ENCODE measurements around the gene DRD5. TPM values are rescaled to one million over a fixed set of nuclear protein-coding genes. Genes with fewer than 3 reads are reported as not detected.

DRD5 gene
- total RNA-seq, 2 experiments from 2014 or later: not detected

DNA sequence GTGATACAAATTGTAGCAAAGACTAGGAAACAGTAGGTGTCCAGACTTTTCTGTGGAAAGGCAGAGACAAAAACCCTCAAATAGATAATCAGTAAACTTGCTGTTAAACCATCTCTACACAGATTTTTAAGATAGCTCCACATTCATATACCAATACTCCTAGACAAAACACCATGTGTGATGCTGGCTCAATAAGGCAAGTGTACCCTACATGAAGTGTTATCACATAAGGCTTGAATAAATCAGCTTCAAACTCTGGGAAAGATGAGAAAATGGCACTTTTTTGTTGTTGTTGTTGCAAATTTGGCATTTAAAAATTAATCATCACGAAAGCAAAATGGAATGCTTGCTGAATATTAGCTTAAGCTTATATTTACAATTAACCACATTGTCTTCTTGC, 45.1 kb downstream of the DRD5 start:
- Mint-ChIP-seq H3K27me3 (no peaks in the 10 kb centered on the region), H3K36me3 (ENCODE audit: low read depth) (no peaks in the 10 kb centered on the region), H3K9me3 (no peaks in the 10 kb centered on the region), H3K4me3 (no peak overlapping the region), H3K4me1 (ENCODE audit: low read depth) (no peaks in the 10 kb centered on the region), H3K27ac (no peak overlapping the region)
- CTCF ChIA-PET: no interaction called here
- intact Hi-C loops (cut with DNase I, micrococcal nuclease): no loop called here
- Histone ChIP-seq H3K36me3 (ENCODE audit: insufficient read depth, low read length) (no peaks in the 10 kb centered on the region), H3K9me3 (ENCODE audit: control insufficient read depth in 1 of 2, insufficient read depth in 1 of 2, low read length in 2 of 2) (no peaks in the 10 kb centered on the region), H3K27ac (ENCODE audit: low read depth in 1 of 2, low read length in 2 of 2) (no peak overlapping the region), H3K27me3 (ENCODE audit: control insufficient read depth in 1 of 2, insufficient read depth in 2 of 2, low read length in 2 of 2) (no peaks in the 10 kb centered on the region), H3K4me3 (ENCODE audit: low read length) (no peak overlapping the region), H3K4me1 (ENCODE audit: insufficient read depth, low read length) (no peaks in the 10 kb centered on the region)
- no peak for DNase-seq
- TF ChIP-seq, protein P1, sequence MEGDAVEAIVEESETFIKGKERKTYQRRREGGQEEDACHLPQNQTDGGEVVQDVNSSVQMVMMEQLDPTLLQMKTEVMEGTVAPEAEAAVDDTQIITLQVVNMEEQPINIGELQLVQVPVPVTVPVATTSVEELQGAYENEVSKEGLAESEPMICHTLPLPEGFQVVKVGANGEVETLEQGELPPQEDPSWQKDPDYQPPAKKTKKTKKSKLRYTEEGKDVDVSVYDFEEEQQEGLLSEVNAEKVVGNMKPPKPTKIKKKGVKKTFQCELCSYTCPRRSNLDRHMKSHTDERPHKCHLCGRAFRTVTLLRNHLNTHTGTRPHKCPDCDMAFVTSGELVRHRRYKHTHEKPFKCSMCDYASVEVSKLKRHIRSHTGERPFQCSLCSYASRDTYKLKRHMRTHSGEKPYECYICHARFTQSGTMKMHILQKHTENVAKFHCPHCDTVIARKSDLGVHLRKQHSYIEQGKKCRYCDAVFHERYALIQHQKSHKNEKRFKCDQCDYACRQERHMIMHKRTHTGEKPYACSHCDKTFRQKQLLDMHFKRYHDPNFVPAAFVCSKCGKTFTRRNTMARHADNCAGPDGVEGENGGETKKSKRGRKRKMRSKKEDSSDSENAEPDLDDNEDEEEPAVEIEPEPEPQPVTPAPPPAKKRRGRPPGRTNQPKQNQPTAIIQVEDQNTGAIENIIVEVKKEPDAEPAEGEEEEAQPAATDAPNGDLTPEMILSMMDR (IDR thresholded peaks at IDR 0.05): no peak
- ATAC-seq (ENCODE audit: poor library complexity): no peak
- POLR2A ChIA-PET: no interaction called here

DNA sequence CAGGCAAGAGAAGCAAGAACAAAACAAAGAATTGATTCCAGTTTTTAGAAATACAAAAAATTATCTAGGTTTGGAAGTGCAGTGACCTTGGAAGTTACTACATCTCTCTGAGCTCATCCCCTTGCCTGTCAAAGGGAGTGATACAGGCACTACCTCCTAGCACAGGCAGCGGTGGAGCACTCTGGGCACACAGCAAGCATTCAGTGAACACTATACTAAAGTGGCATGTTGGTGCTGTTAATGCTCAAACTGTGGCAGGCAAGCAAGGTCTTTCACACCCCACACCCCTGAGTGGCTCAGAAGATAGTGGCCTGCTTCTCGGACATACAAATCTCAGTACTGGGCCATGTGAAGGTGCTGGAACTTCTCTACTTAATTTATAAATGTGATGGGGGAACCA, 51.2 kb downstream of the DRD5 start:
- POLR2A ChIA-PET: no interaction called here
- no peak overlapping the region for H3K27ac Mint-ChIP-seq
- no peak overlapping the region for H3K4me3 ChIP-seq (ENCODE audit: low read length)

DNA sequence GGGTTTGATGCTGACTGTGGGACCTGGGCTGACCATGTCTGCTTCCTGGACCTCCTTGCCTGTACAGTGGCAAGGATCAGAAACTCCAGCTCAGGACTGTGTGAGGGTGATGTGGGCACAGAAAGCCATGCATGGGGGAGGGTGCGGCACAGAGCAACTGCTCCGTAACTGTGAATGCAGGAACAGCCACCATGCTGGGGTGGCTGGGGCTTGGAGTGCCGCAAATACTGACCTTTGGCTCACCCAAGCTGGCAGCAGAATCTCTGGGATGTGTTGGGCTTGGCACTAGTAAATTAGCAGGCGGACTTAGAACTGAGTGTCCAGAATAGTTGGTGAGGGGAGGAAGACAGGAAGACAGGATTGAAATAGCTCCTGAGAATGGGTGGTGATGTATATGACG, 52.0 kb downstream of the DRD5 start:
- Histone ChIP-seq H3K27ac (ENCODE audit: low read depth in 1 of 2, low read length in 2 of 2) (no peak overlapping the region), H3K27me3 (ENCODE audit: control insufficient read depth in 1 of 2, insufficient read depth in 2 of 2, low read length in 2 of 2) (no peaks in the 10 kb centered on the region), H3K4me1 (ENCODE audit: insufficient read depth, low read length) (no peaks in the 10 kb centered on the region), H3K4me3 (ENCODE audit: low read length) (no peak overlapping the region), H3K36me3 (ENCODE audit: insufficient read depth, low read length) (no peaks in the 10 kb centered on the region), H3K9me3 (ENCODE audit: control insufficient read depth in 1 of 2, insufficient read depth in 1 of 2, low read length in 2 of 2) (no peaks in the 10 kb centered on the region)
- ATAC-seq (ENCODE audit: poor library complexity) (no peak), DNase-seq (no peak)
- no peaks in the 10 kb centered on the region for H3K9me3 Mint-ChIP-seq
- intact Hi-C loops (cut with DNase I, micrococcal nuclease): no loop called here
- no peaks in the 10 kb centered on the region for H3K4me1 Mint-ChIP-seq (ENCODE audit: low read depth)
- H3K27me3 Mint-ChIP-seq: peaks cover 6% of the 10 kb centered on the region
- POLR2A ChIA-PET: no interaction called here
- no peak overlapping the region for H3K4me3 Mint-ChIP-seq
- TF ChIP-seq, protein P1 (IDR thresholded peaks at IDR 0.05): no peak
- no peaks in the 10 kb centered on the region for H3K36me3 Mint-ChIP-seq (ENCODE audit: low read depth)
- H3K27ac Mint-ChIP-seq: no peak overlapping the region
- CTCF ChIA-PET: no interaction called here

More for the DNA sequence above, 51.2 kb downstream of the DRD5 start:
- CTCF ChIA-PET: no interaction called here
- Mint-ChIP-seq H3K4me1 (ENCODE audit: low read depth) (no peaks in the 10 kb centered on the region), H3K27me3 (peaks cover 6% of the 10 kb centered on the region), H3K36me3 (ENCODE audit: low read depth) (no peaks in the 10 kb centered on the region), H3K9me3 (no peaks in the 10 kb centered on the region), H3K4me3 (no peak overlapping the region)
- no peak for ATAC-seq (ENCODE audit: poor library complexity)
- H3K27me3 ChIP-seq (ENCODE audit: control insufficient read depth in 1 of 2, insufficient read depth in 2 of 2, low read length in 2 of 2): no peaks in the 10 kb centered on the region
- no peak overlapping the region for H3K27ac ChIP-seq (ENCODE audit: low read depth in 1 of 2, low read length in 2 of 2)
- H3K36me3 ChIP-seq (ENCODE audit: insufficient read depth, low read length): no peaks in the 10 kb centered on the region
- DNase-seq: no peak
- intact Hi-C loops (cut with DNase I, micrococcal nuclease): no loop called here
- no peaks in the 10 kb centered on the region for H3K9me3 ChIP-seq (ENCODE audit: control insufficient read depth in 1 of 2, insufficient read depth in 1 of 2, low read length in 2 of 2)
- TF ChIP-seq, protein P1 (IDR thresholded peaks at IDR 0.05): no peak
- no peaks in the 10 kb centered on the region for H3K4me1 ChIP-seq (ENCODE audit: insufficient read depth, low read length)

Other genes with a start within 250 kb of the DRD5 start
- 1 to 10 TPM; 2.2 to 3.6 TPM for gene SLC2A9, start 239.9 kb downstream of the DRD5 start, total RNA-seq